Right hindlimb (tissue), 1 donor: ENCODE results near the gene PLS3.

Source experiments
- DNase-seq: peaks from one replicate; pipeline ENCODE4 v3.0.0-alpha.2; 2018

PLS3 gene

DNA sequence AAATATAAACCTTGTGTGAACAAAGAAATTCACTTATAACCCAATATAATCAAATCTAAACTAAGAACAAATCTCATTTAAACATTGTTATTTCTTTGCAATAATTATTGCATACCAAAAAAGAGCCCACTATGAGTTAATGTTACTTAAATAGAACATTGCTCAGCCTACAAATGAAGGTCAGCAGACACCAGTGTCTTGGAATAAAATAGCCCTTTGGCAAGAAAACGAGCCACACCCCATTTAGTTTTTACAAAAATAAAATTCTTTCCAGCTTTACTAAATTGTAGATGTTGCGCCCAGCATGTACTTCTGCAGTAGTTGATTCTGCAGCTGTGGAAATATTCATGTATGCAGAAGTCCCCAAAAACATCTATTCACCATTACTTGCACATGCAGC is 12.2 kb downstream of the PLS3 start:
- no peak for DNase-seq

DNA sequence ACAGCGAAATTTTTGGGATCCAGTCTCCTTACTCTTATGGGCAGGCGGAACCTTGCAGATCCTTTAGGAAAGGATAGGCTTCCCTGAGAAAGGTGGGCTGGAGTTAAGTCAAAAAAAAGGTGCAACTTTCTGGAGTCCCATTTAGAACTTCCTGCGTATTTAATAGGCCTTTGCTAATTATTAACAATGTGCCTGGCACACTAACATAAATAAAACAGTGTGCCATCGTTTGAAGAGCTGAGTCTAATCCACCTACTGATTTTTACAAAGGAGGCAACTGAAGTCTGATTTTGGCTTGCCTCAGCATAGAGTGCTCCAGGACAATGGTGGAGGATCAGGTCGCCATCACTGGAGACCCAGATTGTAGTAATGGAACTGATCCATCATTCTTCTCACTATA is 15.7 kb downstream of the PLS3 start:
- DNase-seq, result no peak

DNA sequence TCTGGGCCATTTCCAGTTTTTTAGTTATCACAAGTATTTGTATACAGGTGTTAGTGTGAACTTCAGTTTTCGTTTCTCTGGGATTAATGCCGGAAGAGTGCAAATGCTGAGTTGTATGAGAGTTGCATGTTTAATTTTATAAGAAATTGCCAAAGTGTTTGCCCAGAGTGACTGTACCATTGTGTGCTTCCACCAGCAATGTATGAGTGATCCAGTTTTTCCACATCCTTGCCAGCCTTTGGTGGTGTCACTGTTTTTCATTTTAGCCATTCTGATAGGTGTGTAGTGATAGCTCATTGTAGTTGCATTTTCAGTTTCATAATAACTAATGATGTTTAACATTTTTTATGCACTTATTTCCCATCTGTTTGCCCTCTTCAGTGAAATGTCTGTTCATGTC is 18.4 kb downstream of the PLS3 start:
- DNase-seq, result no peak

DNA sequence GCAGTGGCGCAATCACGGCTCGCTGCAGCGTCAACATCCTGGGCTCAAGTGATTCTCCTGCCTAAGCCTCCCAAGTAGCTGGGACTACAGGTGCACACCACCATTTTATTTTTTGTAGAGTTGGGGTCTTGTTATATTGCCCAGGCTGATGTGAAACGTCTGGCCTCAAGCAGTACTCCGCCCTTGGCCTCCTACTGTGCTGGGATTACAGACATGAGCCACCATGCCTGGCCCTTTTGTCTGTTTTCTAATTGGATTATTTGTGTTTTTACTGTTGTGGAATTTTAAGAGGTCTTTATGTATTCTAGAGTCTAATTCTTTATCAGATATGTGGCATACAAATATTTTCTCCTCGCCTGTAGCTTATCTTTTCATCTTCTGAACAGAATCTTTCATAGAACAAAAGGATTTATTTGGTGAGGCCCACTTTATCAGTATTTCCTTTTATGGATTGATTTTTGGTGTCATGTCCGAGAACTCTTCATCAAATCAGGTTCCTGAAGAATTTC is 18.9 kb downstream of the PLS3 start:
- DNase-seq, result no peak

DNA sequence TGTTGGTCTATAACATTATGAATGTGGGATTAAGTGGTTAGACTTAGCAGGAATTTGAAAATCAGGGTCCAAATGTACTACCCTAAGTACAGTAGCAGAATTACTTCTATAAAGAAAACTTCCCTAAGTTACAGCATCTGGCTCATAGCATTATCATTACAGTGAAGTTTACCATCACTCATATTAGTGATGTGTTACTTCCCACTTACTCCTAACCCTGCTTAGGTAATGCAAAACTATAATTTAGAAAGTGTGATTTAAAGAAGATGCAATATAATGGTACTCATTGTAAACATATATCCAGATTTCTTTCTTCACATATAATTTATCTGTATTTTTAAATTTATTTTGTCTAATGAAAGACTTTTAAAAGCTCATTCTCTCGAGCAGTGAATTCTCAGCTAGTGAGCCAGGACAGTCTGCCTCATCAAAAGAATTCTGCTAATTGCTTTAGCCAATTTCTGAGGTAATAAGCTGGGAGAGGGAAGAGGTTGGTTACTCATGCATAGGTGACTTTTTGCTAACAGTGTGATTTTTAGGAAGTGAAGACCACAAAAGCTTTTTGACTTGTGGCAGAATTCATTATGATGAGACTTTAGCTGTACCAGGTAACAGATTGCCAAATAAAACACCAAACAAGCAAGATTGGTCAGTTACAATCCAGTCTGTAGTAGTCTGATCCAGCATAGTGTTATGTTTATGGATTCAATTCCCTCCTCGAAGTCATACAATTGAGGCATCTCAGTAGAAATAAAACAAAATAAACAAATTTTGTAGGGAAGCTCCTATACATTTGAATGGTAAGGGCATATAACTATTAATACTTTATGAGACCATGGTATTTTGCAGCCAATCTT is 21.0 kb downstream of the PLS3 start:
- no peak for DNase-seq

DNA sequence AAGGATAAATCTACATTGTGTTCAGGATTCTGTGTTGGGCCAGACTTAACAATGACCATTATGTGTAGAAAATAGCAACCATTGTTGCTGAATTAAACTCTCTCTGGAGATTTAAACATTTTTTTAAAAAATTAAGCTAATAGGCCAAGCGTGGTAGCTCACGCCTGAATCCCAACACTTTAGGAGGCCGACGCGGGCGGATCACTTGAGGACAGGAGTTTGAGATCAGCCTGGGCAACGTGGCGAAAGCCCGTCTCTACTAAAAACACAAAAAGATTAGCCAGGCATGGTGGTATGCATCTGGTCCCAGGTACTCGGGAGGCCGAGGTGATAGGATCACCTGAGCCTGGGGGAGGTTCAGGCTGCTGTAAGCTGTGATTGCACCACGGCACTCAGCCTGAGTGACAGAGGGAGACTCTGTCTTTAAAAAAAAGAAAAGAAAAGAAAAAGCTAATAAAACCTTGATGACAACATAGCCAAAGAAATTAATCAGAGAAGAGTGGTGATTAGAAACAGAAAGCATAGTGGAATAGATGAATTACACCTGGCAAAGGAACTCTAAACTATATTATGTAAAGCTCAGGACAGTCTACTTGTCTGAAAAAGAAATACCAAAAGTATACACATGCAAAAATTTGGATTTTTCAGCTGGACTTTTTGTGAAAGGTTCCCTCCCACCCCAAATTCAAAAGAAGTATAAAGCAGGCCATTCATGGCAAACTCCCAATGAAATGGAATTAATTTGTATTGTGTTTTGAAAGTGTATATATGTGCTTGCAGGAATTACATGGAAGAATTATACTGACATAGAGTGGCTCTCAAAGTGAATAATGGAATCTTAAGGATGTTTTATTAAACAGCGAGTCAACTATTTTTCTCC is 21.9 kb downstream of the PLS3 start:
- DNase-seq, result no peak

DNA sequence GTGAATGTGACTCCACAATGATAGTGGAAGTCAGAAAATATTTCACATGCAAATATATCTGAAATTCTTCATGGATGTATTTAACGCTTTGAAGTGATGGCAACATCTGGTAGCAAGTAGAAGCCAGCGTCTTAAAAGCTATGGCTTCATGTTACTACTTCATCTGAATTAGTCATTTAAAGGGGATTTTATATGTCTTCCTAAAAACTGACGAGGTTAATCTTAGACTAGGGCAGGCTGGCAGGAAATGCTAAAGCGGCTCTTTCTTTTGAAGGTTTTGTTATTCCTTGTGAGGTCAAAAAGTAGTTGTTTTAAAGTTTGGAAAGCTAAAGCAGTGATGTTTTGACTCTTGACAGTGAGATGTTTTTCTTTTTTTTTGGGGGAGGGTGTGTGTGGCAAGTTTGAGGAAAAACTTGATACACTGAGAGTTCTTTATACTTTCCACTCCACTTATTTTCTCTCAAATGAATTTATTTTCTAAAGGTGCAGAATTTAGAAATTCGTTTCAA is 22.6 kb downstream of the PLS3 start:
- no peak for DNase-seq

DNA sequence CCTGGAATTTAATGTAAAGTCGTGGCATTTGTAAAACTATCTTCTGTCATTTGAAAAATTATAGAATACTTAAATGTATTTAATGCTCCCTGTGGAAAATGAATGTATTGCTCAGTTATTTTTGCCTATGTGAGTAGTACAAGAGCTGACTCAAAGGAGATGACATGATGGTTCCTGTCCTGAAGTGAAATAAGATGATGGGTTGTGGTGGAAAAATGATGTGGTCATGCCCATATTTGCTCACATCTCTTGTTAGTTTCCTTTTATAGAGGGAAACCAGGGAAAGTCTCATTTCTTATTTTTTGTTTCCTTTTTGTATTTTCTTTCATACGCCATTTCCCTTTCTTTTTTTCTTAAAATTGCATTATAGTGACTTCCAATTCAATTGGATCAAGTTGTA is 23.7 kb downstream of the PLS3 start:
- DNase-seq, result no peak

DNA sequence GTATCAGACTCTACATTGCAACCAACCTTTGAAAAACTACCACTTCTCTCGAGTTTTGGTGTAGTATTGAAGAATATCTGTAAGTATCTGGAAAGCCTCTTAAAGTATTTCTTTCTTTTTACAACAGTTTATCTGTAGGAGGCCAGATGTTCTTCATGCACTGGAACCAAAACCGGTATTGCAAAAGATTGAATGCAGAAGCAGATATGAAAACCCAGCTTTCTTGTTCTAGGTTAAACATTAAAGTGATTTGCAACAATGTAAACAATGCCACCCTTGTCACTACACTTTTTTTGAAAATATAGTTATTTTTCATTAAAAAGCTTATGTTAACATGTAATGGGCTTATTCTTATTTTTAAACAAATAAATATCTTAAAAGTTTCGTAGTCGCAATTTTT is 27.2 kb downstream of the PLS3 start:
- DNase-seq, result no peak

DNA sequence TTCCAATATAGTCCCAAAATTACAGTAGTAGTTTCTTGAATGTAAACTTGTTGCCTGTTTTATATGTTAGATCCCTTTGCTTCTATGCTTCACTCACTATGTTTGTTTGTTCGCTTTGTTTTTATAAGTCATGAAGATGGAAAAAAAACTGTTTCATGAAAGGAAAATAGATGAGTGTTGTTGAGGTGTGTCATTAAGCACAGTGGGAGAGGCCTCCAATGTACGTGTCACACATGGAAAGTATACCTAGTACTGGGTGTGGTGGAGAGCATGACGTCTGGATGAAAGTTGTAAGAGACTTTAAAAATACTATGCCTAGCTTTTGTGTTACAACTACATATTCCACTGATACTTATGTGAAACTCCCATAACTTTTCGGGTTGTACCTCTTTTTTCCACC is 28.4 kb downstream of the PLS3 start:
- no peak for DNase-seq

DNA sequence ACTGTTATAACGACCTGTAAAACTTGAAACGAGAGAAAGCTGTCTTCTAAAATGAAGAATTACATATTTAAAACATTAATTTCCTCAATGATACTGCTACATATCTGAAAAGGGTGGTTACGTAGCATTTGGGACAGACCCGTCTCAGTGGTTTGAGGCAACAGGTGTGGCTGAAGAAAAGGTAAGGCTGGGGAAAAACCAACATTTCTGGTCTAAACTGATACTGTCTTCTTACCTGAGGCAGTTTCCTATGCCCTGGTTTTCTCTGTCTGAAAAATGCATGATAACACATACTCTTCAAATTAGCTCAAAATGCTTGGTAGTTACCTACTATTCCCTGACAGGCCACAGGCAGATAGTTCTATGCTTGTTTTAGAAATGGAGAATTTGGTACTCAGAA is 30.4 kb downstream of the PLS3 start:
- no peak for DNase-seq

DNA sequence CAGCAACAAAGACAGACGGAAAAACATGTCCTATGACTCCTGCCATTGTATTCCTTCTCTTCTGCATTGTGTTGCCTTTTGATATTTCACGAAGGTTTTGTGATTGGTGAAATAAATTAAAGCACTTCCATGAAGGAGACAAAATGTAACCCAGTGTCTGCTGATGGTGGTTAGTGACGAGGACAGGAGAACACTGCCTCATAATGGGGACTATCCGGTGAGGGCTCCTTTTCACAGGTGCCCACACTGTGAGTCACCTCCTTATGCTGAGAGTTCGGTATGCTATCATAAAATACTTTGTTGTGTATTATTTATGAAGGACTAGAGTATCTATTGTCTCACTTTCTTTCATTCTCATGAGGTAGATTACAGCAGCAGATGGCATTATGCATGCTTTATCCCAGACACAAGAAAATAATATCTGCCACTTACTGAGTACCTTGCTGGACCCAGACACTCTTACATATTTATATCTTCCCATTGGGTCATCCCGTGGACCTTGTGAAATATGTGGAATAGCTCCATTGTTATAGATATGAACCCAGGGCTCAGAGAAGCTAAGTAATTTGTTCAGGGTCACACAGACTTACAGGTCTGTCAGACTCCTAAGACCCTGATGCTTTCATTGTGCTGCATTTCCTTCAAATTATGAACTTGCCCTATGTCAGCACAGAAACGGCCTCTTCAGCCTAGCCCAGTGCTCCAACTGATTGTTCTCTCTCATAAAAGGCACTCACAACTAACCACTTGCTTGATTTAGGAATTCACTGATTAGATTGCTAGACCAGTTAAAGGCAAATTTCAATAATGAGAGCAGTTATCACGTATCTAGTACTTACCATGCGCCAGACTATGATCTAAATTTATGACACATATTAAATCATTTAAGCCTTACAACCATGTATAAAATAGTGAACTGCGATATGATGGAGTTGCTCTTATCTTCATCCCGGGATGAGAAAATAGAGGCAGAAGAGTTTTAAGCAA is 31.2 kb downstream of the PLS3 start:
- DNase-seq, result no peak

DNA sequence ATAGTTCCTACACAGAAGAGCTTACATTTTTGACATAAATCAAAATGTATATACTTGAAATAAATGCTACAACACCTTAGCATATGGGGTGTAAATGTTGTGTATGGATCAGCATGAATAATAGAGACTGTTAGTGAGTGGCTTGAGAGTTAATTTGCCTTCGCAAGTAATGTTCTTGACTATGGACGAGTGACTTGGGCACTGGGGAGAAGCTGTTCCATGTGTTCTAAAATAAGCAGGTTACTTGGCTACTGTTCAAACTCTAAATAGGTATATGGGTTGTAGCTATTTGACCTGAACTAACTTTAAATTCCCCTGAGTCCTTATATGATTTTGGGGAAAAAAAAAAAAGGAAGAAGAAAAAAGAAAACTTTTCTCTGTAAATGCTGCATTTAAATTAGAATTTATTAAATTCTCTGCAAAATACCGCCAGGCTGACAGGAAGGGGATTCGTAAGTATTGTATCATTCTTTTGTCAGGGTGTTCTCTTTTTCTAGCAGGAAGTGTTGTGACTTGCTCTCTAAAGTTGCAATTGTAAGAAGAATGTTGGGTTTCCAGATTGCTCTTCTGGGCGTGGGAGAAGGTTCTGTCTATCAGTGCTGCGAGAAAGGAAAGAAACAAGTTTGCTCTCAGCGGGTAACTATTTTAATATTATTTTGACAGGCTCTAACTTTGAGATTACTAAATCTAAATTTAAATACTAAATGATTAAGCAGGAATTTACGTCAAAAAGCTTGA is 32.2 kb downstream of the PLS3 start:
- no peak for DNase-seq

DNA sequence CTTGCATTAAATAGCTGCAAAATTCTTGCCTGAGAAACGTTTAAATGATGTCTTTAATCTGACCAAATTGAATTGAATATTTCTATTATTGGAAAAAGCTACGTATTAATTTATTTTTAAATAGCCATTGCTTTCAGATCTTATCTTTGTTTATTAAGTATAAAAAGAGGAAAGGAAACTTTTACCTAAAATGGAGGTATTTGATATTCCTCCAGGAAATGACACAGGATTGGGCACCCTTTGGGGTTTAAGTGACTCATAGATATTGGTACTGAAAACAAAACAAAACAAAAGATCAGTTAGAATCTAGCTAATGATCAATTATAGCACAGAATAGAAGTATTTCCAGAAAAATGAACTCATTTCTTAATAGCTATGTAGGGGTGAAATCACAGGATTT is 34.1 kb downstream of the PLS3 start:
- no peak for DNase-seq

DNA sequence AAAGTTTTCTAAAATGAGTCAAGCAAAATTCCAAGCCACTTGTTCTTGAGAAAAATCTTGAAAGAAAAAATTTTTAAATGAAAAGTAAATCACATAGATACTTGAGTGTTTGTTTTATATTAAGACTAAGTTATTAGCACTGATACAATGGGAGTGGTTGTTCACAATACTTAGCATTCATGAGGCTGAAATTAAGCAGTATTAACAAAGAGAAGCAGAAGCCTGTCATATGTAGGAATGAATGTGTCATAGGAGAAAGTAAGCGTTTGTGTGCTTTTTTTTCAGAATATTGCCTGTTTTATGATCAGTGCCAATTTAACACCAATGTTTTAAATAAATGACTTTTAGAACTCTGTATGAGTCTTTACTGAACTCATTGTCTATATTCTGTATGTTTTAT is 37.6 kb downstream of the PLS3 start:
- no peak for DNase-seq

DNA sequence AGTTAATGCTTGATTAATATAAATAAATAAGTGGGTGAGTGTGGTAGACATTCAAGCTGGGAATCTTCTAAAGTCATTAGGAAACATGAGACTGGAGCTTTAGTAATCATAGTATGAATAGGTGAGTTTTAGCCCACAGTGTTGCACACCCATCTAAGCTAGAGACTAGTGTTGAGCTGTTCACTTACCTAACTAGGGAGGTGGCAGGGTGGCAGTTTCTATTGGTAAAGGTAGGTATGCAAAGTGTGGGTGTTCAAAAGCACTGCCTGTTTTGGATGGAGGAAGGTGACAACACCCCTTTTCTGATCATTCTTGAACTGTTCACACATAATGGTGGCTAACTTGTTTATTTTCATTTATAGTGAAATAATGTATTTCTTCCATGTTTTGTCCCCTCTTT is 41.3 kb downstream of the PLS3 start:
- no peak for DNase-seq

DNA sequence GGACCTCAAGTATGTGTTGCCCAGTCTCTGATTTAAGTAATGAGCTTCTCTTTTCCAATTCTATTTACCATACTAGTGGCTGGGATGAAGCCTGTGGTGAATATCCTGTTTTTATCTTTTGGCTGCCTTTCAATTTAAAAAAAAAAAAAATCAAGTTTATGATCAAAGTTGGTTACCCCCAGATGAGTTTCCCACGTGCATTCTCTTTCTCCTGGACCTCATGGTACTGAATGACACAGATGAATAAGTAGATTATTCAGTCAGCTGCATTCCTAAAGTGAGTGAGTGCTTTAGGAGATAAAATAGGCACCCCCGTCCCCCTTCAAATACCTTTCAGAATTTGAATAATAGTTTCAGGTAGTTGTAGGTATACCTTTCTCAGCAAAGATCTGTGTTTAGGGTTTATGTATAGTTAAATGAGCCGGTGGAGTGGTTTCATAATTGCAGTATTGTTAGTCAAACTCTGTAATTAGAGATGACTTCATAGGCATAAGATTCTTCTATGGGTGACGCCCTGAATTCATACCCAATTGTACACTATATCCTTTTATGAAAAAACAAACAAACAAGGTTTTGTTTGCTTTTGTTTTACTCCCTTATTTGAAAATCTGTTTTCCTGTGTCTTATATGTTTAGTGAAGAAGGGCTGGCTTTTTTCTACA is 41.9 kb downstream of the PLS3 start:
- DNase-seq, result no peak

DNA sequence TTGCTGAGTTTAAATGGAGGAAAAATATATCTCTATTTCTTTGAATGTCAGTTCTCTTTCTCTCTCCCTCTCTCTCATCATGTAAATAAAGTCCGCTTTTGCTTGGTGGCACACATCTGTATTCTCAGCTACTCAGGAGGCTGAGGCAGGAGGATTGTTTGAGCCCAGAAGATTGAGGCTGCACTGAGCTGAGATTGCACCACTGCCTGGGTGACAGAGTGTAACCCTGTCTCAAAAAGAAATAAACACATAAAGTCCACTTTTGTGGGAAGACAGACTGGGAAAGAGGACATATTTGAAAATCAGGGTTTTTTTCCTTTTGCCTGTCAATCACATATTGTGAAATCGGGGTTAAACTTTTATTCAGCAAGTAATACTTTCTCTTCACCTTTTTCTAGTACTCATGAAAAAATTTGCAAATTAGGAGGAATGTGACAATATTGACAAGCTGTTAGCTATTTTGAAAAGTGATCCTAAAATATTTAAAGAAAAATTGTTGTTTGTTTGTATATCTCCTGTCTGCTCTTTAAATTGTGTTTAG is 42.6 kb downstream of the PLS3 start:
- DNase-seq, result no peak

DNA sequence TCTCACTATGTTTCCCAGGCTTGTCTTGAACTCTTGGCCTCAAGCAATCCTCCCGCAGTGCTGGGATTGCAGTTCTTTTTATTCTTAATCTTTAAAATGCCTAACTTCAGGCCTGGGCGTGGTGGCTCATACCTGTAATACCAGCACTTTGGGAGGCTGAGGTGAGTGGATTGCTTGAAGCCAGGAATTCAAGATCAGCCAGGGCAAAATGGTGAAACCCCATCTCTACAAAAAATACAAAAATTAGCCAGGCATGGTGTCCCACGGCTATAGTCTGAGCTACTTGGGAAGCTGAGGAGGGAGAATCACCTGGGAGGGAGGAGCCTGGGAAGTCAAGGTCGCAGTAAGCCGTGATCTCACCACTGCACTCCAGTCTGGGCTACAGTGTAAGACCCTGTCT is 45.9 kb downstream of the PLS3 start:
- DNase-seq, result no peak

DNA sequence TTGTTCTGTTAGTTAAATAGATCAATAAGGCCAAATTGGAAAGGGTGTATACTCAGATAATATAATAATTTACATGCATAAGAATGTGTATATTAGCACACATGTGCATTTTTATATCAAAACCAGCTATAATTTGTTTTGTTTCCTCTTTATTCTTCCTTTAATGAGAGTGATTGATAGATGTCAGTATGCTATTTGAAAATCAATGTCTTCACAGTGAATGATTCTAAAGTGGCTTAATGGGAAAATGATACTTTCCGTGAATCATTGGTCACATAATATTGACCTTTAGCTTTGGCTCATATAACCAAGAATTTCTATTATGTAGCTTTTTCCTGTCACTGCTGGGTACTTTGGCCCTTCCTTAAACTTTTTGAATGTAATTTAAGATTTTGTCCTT is 48.6 kb downstream of the PLS3 start:
- no peak for DNase-seq
